Neural cell (in vitro differentiated cells): Measurements from ENCODE around the gene CALML4.
A peak's percentile ranks its signal among the peaks of the same experiment; 100 is the strongest.

Experiments used
- EP300 ChIP-seq: fragments of 450-650 bp; conservative IDR thresholded peaks from 2 replicates; pipeline ENCODE4 v1.6.1; 2014; ENCODE audit warnings: antibody characterized with exemption, mild to moderate bottlenecking, moderate library complexity; ENCODE audit not compliant: poor library complexity, severe bottlenecking
- EZH2 ChIP-seq: fragments of 200-600, 300-800 bp; shearing (Covaris generic), sonication (generic); IDR thresholded peaks from 2 replicates; pipeline ENCODE4 v1.6.1; 2014; ENCODE audit warnings: antibody characterized with exemption, low read length, borderline replicate concordance, mild to moderate bottlenecking; ENCODE audit not compliant: insufficient read depth, poor library complexity, severe bottlenecking
- MXI1 ChIP-seq: fragments of 450-650 bp; conservative IDR thresholded peaks from 2 replicates; pipeline ENCODE4 v1.6.1; 2014; ENCODE audit warnings: antibody characterized with exemption, mild to moderate bottlenecking; ENCODE audit not compliant: poor library complexity, severe bottlenecking
- POLR2AphosphoS5 ChIP-seq: IDR thresholded peaks from 2 replicates; pipeline ENCODE4 v1.6.1; 2012
- RAD21 ChIP-seq: fragments of 450-650 bp; conservative IDR thresholded peaks from 2 replicates; pipeline ENCODE4 v1.6.1; 2014; ENCODE audit warnings: antibody characterized with exemption, mild to moderate bottlenecking, moderate library complexity
- SMC3 ChIP-seq: fragments of 450-650 bp; conservative IDR thresholded peaks from 2 replicates; pipeline ENCODE4 v1.6.1; 2014; ENCODE audit warnings: antibody characterized with exemption, mild to moderate bottlenecking, moderate library complexity; ENCODE audit not compliant: poor library complexity
- TAF1 ChIP-seq: IDR thresholded peaks from 2 replicates; pipeline ENCODE4 v1.6.1; 2012; ENCODE audit warnings: low read depth
- TF ChIP-seq, protein P1 (sequence below): fragments of 450-650 bp; IDR thresholded peaks from 2 replicates; pipeline ENCODE4 v1.5.1; 2014; ENCODE audit warnings: antibody characterized with exemption, mild to moderate bottlenecking, moderate library complexity; ENCODE audit not compliant: poor library complexity, severe bottlenecking
- TF ChIP-seq, protein P2 (sequence below): IDR thresholded peaks from 2 replicates; pipeline ENCODE4 v1.6.1; 2012; ENCODE audit warnings: borderline replicate concordance

DNA sequence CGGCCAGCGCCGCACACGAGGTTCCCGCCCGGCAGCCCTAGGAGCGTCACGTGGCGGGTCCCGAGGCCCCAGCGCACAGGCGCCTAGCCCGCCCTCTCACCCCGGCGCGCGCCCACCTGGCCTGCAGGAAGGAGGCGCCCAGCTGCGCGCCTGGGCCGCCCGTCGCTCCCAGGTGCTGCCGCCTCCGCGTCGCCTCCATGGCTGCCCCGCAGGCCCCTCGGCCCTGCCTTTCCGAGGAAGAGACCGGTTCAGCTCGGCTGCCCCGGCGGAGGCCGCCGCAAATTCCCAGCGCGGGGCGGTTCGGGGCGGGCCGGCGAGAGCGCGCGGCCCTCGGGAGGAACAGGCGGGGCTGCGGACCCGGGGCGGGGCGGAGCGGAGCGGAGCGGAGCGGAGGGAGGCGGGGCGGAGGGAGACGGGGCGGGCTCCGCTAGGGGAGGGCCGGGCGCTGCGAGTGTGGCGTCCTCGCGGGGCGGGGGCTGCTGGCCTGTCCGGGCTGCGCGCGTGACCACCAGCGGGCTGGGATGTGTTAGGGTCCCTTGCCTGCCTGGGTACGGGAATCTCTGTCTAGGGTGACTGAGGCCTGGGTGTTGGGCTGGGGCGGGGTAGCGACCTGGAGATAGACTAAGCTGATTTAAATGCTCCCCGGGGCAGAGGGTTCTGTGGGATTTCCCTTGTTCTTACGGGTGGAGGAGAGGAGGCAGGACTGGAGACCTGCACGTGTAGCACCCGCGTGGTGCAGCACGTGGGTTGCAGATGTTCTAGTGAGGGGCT is 24.4 kb upstream of the CALML4 start, which contains the start of gene CLN6:
- TF ChIP-seq, protein P1, sequence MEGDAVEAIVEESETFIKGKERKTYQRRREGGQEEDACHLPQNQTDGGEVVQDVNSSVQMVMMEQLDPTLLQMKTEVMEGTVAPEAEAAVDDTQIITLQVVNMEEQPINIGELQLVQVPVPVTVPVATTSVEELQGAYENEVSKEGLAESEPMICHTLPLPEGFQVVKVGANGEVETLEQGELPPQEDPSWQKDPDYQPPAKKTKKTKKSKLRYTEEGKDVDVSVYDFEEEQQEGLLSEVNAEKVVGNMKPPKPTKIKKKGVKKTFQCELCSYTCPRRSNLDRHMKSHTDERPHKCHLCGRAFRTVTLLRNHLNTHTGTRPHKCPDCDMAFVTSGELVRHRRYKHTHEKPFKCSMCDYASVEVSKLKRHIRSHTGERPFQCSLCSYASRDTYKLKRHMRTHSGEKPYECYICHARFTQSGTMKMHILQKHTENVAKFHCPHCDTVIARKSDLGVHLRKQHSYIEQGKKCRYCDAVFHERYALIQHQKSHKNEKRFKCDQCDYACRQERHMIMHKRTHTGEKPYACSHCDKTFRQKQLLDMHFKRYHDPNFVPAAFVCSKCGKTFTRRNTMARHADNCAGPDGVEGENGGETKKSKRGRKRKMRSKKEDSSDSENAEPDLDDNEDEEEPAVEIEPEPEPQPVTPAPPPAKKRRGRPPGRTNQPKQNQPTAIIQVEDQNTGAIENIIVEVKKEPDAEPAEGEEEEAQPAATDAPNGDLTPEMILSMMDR = no peak
- TF ChIP-seq TAF1 (no peak), POLR2AphosphoS5 (peak; percentile 26), RAD21 (no peak), EZH2 (no peak), EP300 (no peak), MXI1 (peak; percentile 96), SMC3 (no peak)
- TF ChIP-seq, protein P2, sequence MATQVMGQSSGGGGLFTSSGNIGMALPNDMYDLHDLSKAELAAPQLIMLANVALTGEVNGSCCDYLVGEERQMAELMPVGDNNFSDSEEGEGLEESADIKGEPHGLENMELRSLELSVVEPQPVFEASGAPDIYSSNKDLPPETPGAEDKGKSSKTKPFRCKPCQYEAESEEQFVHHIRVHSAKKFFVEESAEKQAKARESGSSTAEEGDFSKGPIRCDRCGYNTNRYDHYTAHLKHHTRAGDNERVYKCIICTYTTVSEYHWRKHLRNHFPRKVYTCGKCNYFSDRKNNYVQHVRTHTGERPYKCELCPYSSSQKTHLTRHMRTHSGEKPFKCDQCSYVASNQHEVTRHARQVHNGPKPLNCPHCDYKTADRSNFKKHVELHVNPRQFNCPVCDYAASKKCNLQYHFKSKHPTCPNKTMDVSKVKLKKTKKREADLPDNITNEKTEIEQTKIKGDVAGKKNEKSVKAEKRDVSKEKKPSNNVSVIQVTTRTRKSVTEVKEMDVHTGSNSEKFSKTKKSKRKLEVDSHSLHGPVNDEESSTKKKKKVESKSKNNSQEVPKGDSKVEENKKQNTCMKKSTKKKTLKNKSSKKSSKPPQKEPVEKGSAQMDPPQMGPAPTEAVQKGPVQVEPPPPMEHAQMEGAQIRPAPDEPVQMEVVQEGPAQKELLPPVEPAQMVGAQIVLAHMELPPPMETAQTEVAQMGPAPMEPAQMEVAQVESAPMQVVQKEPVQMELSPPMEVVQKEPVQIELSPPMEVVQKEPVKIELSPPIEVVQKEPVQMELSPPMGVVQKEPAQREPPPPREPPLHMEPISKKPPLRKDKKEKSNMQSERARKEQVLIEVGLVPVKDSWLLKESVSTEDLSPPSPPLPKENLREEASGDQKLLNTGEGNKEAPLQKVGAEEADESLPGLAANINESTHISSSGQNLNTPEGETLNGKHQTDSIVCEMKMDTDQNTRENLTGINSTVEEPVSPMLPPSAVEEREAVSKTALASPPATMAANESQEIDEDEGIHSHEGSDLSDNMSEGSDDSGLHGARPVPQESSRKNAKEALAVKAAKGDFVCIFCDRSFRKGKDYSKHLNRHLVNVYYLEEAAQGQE = no peak
